Esophagus squamous epithelium (tissue), 4 donors: ENCODE measurements around the gene AKR1C4.

Experiments
- CTCF ChIP-seq, 6 experiments: fragments of 450-650 bp in 4 of 6; fragments of 200-600 bp in 2 of 6; sonication (generic) in 2 of 6; IDR thresholded peaks; one replicate each; pipeline ENCODE4 v1.5.1; 2016 to 2019; ENCODE audit warnings: antibody characterized with exemption in 6 of 6, mild to moderate bottlenecking in 4 of 6, moderate library complexity in 4 of 6
- POLR2A ChIP-seq, 4 donors: fragments of 450-650 bp; IDR thresholded peaks; one replicate each; pipeline ENCODE4 v1.6.1; 2017; ENCODE audit warnings: antibody characterized with exemption in 4 of 4, mild to moderate bottlenecking in 4 of 4, moderate library complexity in 3 of 4

DNA sequence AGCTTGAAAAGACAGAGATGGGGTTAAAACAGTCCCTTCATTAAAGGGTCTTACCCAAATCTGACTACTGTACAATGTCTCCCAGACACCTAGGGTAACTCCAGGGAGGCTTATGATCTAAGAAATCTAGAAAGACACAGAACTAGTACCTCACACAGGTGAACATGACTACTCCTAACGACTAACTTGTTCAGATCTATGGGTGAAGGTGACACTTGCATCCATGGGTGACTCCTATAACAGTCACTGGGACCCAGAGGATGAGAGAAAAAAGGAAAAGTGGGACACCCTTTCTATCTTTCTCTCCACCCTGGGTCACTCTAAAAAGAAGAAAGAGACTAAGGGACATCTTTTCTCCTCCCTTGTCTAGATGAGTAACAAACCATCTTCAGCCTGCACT lies 30.9 kb upstream of the AKR1C4 start:
- no peak for TF ChIP-seq POLR2A (IDR thresholded peaks at IDR 0.05)
- TF ChIP-seq CTCF (IDR thresholded peaks at IDR 0.05) = no peak
